22Rv1 (cell line): ENCODE results near the gene TNNT2.

ENCODE experiments used
- CTCF ChIP-seq: fragments of 450-650 bp; IDR thresholded peaks from 2 replicates; pipeline ENCODE4 v1.5.1; 2017; ENCODE audit warnings: mild to moderate bottlenecking
- ZFX ChIP-seq: fragments of 450-650 bp; IDR thresholded peaks from 2 replicates; pipeline ENCODE4 v1.6.1; 2017; ENCODE audit warnings: antibody characterized with exemption, borderline replicate concordance

GRCh38 chr1:201358596-201358995, 18.9 kb downstream of the TNNT2 start:
- no peak for TF ChIP-seq CTCF
- TF ChIP-seq ZFX = no peak
